GM12878 (cell line): ENCODE data around the gene SWI5. TPM values are rescaled to one million over a fixed set of nuclear protein-coding genes. Genes with fewer than 3 reads are reported as not detected.

Experiments used
- CBX5 ChIP-seq: sonication (generic); IDR thresholded peaks from 2 replicates; pipeline ENCODE4 v1.6.1; 2016; ENCODE audit warnings: low read depth, moderate library complexity, mild to moderate bottlenecking, inconsistent platforms
- E2F8 ChIP-seq: fragments of 450-650 bp; IDR thresholded peaks from 2 replicates; pipeline ENCODE4 v1.6.1; 2018; ENCODE audit warnings: mild to moderate bottlenecking, low read depth, moderate library complexity; ENCODE audit not compliant: partially characterized antibody
- ESRRA ChIP-seq: IDR thresholded peaks from 2 replicates; pipeline ENCODE4 v1.6.1; 2012; ENCODE audit warnings: mild to moderate bottlenecking, low read length, improper control_type of control experiment
- HCFC1 ChIP-seq: fragments of 150-350 bp; IDR thresholded peaks from 2 replicates; pipeline ENCODE4 v1.6.1; 2014; ENCODE audit warnings: low read length
- HDAC2 ChIP-seq: fragments of 200-600 bp; sonication (generic); IDR thresholded peaks from 2 replicates; pipeline ENCODE4 v1.6.1; 2017
- HDGF ChIP-seq: fragments of 450-650 bp; IDR thresholded peaks from 2 replicates; pipeline ENCODE4 v1.6.1; 2016; ENCODE audit warnings: antibody characterized with exemption
- IRF3 ChIP-seq: fragments of 450-650 bp; IDR thresholded peaks from 2 replicates; pipeline ENCODE4 v1.6.1; 2014; ENCODE audit warnings: mild to moderate bottlenecking
- MAX ChIP-seq: IDR thresholded peaks from 2 replicates; pipeline ENCODE4 v1.6.1; 2012; ENCODE audit warnings: low read depth, low read length, improper control_type of control experiment
- MLLT1 ChIP-seq: fragments of 450-650 bp; IDR thresholded peaks from 2 replicates; pipeline ENCODE4 v1.6.1; 2016; ENCODE audit warnings: mild to moderate bottlenecking
- NBN ChIP-seq: fragments of 450-650 bp; IDR thresholded peaks from 2 replicates; pipeline ENCODE4 v1.6.1; 2016
- NFYB ChIP-seq: IDR thresholded peaks from 2 replicates; pipeline ENCODE4 v1.6.1; 2011; ENCODE audit warnings: low read depth, mild to moderate bottlenecking, low read length, improper control_type of control experiment, moderate library complexity; ENCODE audit not compliant: insufficient read depth
- POU2F2 ChIP-seq: IDR thresholded peaks from 3 replicates; pipeline ENCODE4 v1.6.1; 2011; ENCODE audit warnings: low read depth, mild to moderate bottlenecking, low read length, borderline replicate concordance
- SKIL ChIP-seq: fragments of 450-650 bp; IDR thresholded peaks from 2 replicates; pipeline ENCODE4 v1.6.1; 2017; ENCODE audit warnings: mild to moderate bottlenecking, low read depth, inconsistent platforms; ENCODE audit not compliant: poor library complexity, severe bottlenecking
- SUPT20H ChIP-seq: IDR thresholded peaks from 2 replicates; pipeline ENCODE4 v1.6.1; 2011; ENCODE audit warnings: low read depth, mild to moderate bottlenecking, low read length, moderate library complexity, borderline replicate concordance; ENCODE audit not compliant: control insufficient read depth
- polyA plus RNA-seq, 11 experiments: library from polyadenylated mRNA; depleted of rRNA in 4 of 11; unstranded in 6 of 11; stranded (reverse) in 5 of 11; fragments of >200 nt; fragmentation: Nextera tagmentation in 4 of 11; fragmentation: Illumina TruSeq in 1 of 11; extraction: Ambion mirVana in 4 of 11; extraction: Trizol in 1 of 11; gene quantifications; 1 replicate in 1 of 11; 2 replicates in 10 of 11; pipeline versions ENCODE4 v1.2.1 to v1.2.3, GENCODE V29; 2011 to 2016; ENCODE audit warnings: inconsistent platforms in 2 of 11, missing spikeins in 2 of 11, low read depth in 1 of 11
- total RNA-seq, 4 experiments: library from RNA; depleted of rRNA in 3 of 4; stranded (reverse); fragments of >200 nt in 3 of 4; fragmentation: Illumina TruSeq in 1 of 4; extraction: Trizol in 1 of 4; gene quantifications; 2 replicates each; pipeline versions ENCODE4 v1.2.1 to v1.2.3, GENCODE V29; 2013 to 2021
- TF ChIP-seq, protein P1 (sequence below): fragments of 450-650 bp; IDR thresholded peaks from 2 replicates; pipeline ENCODE4 v1.6.1; 2016; ENCODE audit warnings: mild to moderate bottlenecking
- TF ChIP-seq, protein P2 (sequence below): fragments of 450-650 bp; formaldehyde crosslinking; IDR thresholded peaks from 2 replicates; pipeline ENCODE4 v1.4.0; 2022; ENCODE audit warnings: mild to moderate bottlenecking, moderate library complexity

SWI5 gene
- total and polyA plus RNA-seq, 10 of the 15 experiments (the other 5 are each of a cell fraction or from before 2014, with no cell fraction given) = 13.3 to 36.2 (median 18.1) TPM

- no peak for TF ChIP-seq SUPT20H
- TF ChIP-seq NFYB = no peak
- TF ChIP-seq CBX5 = no peak
- TF ChIP-seq E2F8 = peak; percentile 95
- TF ChIP-seq, protein P1, sequence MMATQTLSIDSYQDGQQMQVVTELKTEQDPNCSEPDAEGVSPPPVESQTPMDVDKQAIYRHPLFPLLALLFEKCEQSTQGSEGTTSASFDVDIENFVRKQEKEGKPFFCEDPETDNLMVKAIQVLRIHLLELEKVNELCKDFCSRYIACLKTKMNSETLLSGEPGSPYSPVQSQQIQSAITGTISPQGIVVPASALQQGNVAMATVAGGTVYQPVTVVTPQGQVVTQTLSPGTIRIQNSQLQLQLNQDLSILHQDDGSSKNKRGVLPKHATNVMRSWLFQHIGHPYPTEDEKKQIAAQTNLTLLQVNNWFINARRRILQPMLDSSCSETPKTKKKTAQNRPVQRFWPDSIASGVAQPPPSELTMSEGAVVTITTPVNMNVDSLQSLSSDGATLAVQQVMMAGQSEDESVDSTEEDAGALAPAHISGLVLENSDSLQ = peak; percentile 65; the same call in 1 of the 2 replicates
- peak; percentile 92 for TF ChIP-seq HCFC1
- peak; percentile 36 for TF ChIP-seq SKIL
- TF ChIP-seq IRF3 = peak; percentile 50; the same call in 1 of the 2 replicates
- TF ChIP-seq POU2F2 = peak; percentile 79
- peak; percentile 90; the same call in 1 of the 2 replicates for TF ChIP-seq HDGF
- peak; percentile 100 for TF ChIP-seq NBN
- TF ChIP-seq ESRRA = peak; percentile 72
- TF ChIP-seq, protein P2, sequence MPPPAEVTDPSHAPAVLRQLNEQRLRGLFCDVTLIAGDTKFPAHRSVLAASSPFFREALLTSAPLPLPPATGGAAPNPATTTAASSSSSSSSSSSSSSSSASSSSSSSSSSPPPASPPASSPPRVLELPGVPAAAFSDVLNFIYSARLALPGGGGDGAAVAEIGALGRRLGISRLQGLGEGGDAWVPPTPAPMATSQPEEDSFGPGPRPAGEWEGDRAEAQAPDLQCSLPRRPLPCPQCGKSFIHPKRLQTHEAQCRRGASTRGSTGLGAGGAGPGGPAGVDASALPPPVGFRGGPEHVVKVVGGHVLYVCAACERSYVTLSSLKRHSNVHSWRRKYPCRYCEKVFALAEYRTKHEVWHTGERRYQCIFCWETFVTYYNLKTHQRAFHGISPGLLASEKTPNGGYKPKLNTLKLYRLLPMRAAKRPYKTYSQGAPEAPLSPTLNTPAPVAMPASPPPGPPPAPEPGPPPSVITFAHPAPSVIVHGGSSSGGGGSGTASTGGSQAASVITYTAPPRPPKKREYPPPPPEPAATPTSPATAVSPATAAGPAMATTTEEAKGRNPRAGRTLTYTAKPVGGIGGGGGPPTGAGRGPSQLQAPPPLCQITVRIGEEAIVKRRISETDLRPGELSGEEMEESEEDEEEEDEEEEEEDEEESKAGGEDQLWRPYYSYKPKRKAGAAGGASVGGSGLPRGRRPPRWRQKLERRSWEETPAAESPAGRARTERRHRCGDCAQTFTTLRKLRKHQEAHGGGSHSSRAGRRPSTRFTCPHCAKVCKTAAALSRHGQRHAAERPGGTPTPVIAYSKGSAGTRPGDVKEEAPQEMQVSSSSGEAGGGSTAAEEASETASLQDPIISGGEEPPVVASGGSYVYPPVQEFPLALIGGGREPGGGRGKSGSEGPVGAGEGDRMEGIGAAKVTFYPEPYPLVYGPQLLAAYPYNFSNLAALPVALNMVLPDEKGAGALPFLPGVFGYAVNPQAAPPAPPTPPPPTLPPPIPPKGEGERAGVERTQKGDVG (CRISPR knock-in tag) = no peak
- TF ChIP-seq MAX = peak; percentile 100
- TF ChIP-seq HDAC2 = no peak
- peak; percentile 91 for TF ChIP-seq MLLT1
Measured at GRCh38 chr9:128322404-128323211, 46.5 kb downstream of the SWI5 start, which contains the start of the genes COQ4 and TRUB2 (continued).
